ENCODE measurements around the gene FAM168B. TPM values are rescaled to one million over a fixed set of nuclear protein-coding genes. Genes with fewer than 3 reads are reported as not detected.
"Not testable (repeated sequence)": the region's sequence is repeated elsewhere in the genome, so short reads cannot be mapped to it uniquely, and the experiment has no call there.

Gene FAM168B
- polyA plus RNA-seq, 2 of the 4 experiments (the other 2 are of a cell fraction), result 83.2 to 86.8 TPM

DNA sequence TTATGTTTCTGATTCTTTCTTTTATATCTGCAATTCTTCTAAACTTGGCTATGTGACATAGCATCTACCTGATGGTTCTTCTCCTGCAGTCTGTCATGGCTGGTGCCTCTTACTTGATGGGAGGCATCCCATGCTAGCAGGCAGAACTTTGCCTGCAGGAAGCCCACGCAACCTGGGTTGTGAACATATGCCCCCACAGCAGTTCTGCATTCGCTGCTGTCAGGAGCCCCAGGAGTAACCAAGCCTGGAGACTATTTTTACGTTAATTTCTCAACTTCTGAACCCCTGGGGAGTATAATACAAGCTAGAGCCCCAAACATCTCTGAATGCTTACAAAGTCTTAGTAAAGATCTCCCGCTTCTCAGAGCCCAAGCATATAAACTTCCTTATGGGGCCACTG is 12.1 kb downstream of the FAM168B start:
- H3K4me1 ChIP-seq, result no peaks in the 10 kb centered on the region

DNA sequence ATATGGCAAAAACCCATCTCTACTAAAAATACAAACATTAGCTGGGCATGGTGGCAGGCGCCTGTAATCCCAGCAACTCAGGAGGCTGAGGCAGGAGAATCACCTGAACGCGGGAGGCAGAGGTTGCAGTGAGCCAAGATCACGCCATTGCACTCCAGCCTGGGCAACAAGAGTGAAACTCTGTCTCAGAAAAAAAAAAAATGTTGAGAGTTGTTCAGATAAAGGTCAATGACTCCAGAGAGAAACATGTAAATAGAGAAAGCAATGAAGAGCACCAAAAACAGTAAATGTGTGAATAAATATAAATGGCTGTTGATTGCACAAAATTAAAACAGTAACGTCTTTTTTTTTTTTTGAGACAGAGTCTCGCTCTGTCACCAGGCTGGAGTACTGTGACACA is 13.3 kb downstream of the FAM168B start:
- ATAC-seq; H3K4me3 ChIP-seq; H3K4me2 ChIP-seq; H3K9me3 ChIP-seq; POLR2A ChIA-PET; FAIRE-seq; CTCF ChIA-PET; DNase-seq (ENCODE audit: low read depth in 1 of 2, low spot score in 1 of 2); H3K4me1 ChIP-seq; H3K27ac ChIP-seq: not testable (repeated sequence)
- 93% methylated on average over 6 of the region's 6 CpGs for WGBS (ENCODE audit: missing lambda C conversion rate)

More for the DNA sequence above, 12.1 kb downstream of the FAM168B start:
- no peak overlapping the region for H3K4me2 ChIP-seq
- no peak overlapping the region for H3K27ac ChIP-seq
- ATAC-seq, result no peak
- H3K4me3 ChIP-seq, result no peak overlapping the region
- no peak for FAIRE-seq
- POLR2A ChIA-PET, result no interaction called here
- no peak for DNase-seq (ENCODE audit: low read depth in 1 of 2, low spot score in 1 of 2)
- WGBS (ENCODE audit: missing lambda C conversion rate), result 100% methylated on average over 4 of the region's 4 CpGs
- CTCF ChIA-PET, result interaction anchor here (0.7 to 1.1 kb wide), 3 partner anchors 15 to 116 kb away, joined by 3 to 4 read pairs (median 3); no protein-coding TSS in a partner anchor
- TF ChIP-seq, protein P1, sequence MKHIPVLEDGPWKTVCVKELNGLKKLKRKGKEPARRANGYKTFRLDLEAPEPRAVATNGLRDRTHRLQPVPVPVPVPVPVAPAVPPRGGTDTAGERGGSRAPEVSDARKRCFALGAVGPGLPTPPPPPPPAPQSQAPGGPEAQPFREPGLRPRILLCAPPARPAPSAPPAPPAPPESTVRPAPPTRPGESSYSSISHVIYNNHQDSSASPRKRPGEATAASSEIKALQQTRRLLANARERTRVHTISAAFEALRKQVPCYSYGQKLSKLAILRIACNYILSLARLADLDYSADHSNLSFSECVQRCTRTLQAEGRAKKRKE (CRISPR knock-in tag; IDR thresholded peaks at IDR 0.05; ENCODE audit: low read depth), result no peak
- TF ChIP-seq CBX2 (IDR thresholded peaks at IDR 0.05; ENCODE audit: borderline replicate concordance, low read depth) (no peak), ESRRA (IDR thresholded peaks at IDR 0.05; ENCODE audit: borderline replicate concordance, low read length) (no peak), EHMT2 (IDR thresholded peaks at IDR 0.05; ENCODE audit: low read depth) (no peak), MYC (IDR thresholded peaks at IDR 0.05; ENCODE audit: borderline replicate concordance, low read length) (no peak), POLR2A (IDR thresholded peaks at IDR 0.05; ENCODE audit: low read length) (no peak), RARB (CRISPR knock-in tag; IDR thresholded peaks at IDR 0.05) (no peak), ZSCAN20 (CRISPR knock-in tag; IDR thresholded peaks at IDR 0.05) (no peak), RCOR1 (IDR thresholded peaks at IDR 0.05; ENCODE audit: low read depth, low read length) (no peak), FOSB (CRISPR knock-in tag; IDR thresholded peaks at IDR 0.05) (no peak), MAZ (IDR thresholded peaks at IDR 0.05; ENCODE audit: borderline replicate concordance, low read depth, low read length) (no peak)
- H3K9me3 ChIP-seq, result no peaks in the 10 kb centered on the region

DNA sequence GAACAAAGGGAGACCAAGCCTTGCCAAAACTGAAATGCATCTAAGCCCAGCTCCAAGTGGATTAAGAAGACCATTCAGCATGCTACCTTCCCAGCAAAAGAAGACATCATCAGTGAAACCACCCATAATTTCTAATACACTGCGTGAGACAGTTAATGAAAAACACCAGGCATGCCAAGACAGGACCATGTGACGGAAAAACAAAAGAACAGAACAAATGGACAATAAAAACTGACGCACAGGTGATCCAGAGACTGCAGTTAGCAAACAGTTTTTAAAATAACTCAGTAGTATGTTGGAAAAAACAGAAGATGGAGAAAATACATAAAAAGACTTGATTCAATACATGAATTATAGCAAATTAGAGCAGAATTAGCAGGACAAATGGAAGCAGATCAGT is 15.3 kb downstream of the FAM168B start:
- CTCF ChIA-PET, result interaction anchor here (1.4 kb wide), 1 partner anchor 281 kb away, joined by 3 read pairs; no protein-coding TSS in a partner anchor
- no peak for ATAC-seq
- H3K4me1 ChIP-seq, result no peaks in the 10 kb centered on the region
- 92% methylated on average over 3 of the region's 3 CpGs for WGBS (ENCODE audit: missing lambda C conversion rate)
- H3K9me3 ChIP-seq, result no peaks in the 10 kb centered on the region
- FAIRE-seq, result no peak
- DNase-seq (ENCODE audit: low read depth in 1 of 2, low spot score in 1 of 2), result no peak
- TF ChIP-seq, protein P2, sequence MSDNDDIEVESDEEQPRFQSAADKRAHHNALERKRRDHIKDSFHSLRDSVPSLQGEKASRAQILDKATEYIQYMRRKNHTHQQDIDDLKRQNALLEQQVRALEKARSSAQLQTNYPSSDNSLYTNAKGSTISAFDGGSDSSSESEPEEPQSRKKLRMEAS (IDR thresholded peaks at IDR 0.05), result no peak
- TF ChIP-seq CHD4 (IDR thresholded peaks at IDR 0.05; ENCODE audit: borderline replicate concordance) (no peak), NPAS2 (CRISPR knock-in tag; IDR thresholded peaks at IDR 0.05; ENCODE audit: borderline replicate concordance) (no peak), HOXB5 (CRISPR knock-in tag; IDR thresholded peaks at IDR 0.05) (no peak), POLR2AphosphoS2 (conservative IDR thresholded peaks at IDR 0.05; ENCODE audit: low read length) (no peak), NFE2L2 (conservative IDR thresholded peaks at IDR 0.05; ENCODE audit: low read length) (no peak), HOXA7 (CRISPR knock-in tag; IDR thresholded peaks at IDR 0.05) (no peak), RCOR1 (IDR thresholded peaks at IDR 0.05; ENCODE audit: low read depth, low read length) (no peak), RAD21 (conservative IDR thresholded peaks at IDR 0.05 in 1 of 2, IDR thresholded peaks at IDR 0.05 in 1 of 2) (no peak), RFX5 (IDR thresholded peaks at IDR 0.05) (no peak), BHLHE40 (IDR thresholded peaks at IDR 0.05; ENCODE audit: low read depth, low read length) (no peak), SREBF2 (IDR thresholded peaks at IDR 0.05) (no peak), CBX8 (IDR thresholded peaks at IDR 0.05) (no peak)
- TF ChIP-seq, protein P3, sequence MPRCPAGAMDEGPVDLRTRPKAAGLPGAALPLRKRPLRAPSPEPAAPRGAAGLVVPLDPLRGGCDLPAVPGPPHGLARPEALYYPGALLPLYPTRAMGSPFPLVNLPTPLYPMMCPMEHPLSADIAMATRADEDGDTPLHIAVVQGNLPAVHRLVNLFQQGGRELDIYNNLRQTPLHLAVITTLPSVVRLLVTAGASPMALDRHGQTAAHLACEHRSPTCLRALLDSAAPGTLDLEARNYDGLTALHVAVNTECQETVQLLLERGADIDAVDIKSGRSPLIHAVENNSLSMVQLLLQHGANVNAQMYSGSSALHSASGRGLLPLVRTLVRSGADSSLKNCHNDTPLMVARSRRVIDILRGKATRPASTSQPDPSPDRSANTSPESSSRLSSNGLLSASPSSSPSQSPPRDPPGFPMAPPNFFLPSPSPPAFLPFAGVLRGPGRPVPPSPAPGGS (IDR thresholded peaks at IDR 0.05), result no peak
- no peak overlapping the region for H3K4me3 ChIP-seq
- H3K4me2 ChIP-seq, result no peak overlapping the region
- POLR2A ChIA-PET, result no interaction called here
- H3K27ac ChIP-seq, result no peak overlapping the region

All from A549 (cell line).